GM19043 (cell line): ENCODE measurements around the gene FBXO41.

Experiments used
- ATAC-seq: cut with Tn5 transposase; IDR thresholded peaks from one replicate; pipeline ENCODE4 v1.9.1; 2021; ENCODE audit warnings: low read depth; ENCODE audit not compliant: unreplicated experiment

The FBXO41 gene

DNA sequence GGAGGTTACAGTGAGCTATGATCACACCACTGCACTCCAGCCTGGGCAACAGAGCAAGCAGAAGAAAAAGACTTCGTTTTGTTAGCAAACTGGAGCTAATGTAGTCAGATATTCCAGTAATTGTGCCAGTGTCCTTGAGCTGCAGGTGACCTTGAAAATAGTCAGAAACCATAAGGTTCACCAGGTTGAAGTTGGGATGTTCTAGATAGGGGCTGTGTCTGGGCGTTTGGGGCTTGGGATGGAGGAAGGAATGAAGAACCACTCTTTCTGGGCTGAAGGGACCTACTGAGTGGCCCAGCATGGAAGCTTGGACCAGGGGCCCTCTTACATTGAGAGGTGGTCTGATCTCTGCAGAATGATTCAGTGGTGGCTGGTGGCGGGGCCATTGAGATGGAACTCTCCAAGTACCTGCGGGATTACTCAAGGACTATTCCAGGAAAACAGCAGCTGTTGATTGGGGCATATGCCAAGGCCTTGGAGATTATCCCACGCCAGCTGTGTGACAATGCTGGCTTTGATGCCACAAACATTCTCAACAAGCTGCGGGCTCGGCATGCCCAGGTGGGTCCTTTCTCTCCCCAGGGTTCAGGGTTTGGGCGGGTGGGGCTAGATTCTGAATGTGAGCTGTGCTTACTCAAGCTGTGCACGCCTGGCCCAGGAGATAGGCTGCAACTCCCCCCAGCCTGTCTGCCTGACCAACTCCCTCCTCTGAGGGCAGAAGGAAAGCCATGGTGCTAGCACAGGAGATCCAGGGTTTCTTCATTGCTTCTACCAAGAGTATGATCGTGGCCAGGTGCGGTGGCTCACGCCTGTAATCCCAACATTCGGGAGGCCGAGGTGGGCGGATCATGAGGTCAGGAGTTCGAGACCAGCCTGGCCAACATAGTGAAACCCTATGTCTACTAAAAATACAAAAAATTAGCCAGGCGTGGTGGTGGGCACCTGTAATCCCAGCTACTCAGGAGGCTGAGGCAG, 33.1 kb downstream of the FBXO41 start:
- no peak for ATAC-seq

GRCh38 chr2:73249636-73250035, 34.6 kb downstream of the FBXO41 start:
- no peak for ATAC-seq

DNA sequence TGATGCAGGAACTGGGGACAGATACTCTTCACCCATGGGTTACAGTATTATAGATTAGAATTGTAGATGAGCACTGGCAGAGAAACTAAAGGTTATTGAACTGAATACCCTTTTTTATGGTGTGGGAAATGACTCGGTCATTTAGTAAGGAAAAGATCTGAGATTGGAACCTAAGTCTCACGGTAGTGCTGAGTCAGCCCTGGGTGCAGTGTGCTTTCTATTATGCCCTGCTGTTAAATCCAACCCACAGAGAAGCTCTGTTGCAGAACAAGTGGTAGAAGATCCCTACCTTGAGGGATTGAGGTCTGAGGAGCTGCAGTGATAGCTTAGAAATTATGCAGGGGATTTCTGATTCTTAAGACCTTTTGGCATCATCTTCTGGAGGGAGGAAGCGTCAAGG, 37.4 kb downstream of the FBXO41 start:
- ATAC-seq: no peak

DNA sequence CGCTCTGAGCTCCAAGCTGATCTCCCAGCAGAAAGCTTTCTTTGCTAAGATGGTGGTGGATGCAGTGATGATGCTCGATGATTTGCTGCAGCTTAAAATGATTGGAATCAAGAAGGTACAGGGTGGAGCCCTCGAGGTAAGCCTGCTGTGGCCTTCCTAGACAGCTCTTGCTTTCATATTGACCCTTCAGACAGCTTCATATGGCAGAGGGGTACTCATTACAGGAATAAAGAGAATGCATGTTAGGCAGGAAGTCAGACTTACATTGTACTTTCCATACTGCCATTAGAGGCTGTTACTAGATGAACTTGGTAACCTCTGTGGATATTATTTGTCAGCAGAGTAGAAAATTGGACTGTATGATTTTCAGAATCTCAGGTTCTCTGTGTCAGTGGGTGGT, 39.7 kb downstream of the FBXO41 start:
- no peak for ATAC-seq

DNA sequence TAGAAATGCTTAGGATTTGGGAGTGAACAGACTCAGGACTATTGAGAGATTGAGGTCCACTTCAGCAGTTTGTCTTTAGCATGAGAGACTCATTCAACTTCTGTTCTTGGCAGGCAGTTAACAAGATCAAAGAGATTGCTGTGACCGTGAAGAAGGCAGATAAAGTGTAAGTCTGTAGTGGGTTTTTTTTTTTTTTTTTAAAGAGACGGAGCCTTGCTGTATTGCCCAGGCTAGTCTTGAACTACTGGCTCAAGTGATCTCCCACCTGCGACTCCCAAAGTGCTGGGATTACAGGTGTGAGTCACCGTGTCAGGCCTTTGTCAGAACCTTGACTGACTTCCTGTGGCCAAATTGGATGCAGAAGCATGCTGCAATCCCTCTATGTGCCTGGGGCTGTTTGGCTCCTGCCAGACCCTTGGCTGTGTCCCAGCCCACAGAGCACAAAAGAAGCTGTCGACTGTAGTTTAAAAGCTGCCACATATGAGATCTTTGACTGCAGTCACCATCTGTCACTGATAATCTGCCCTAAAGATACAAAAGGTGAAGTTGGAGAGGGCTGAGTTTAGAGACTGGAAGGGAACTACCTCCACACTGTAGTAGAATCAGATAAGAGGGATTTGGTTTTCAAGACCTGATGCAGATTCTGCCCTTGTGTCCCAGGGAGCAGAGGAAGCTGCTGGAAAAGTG, 40.3 kb downstream of the FBXO41 start:
- no peak for ATAC-seq

- no peak for ATAC-seq
Measured at GRCh38 chr2:73239776-73240175, 44.5 kb downstream of the FBXO41 start.

GRCh38 chr2:73238976-73239375, 45.3 kb downstream of the FBXO41 start:
- ATAC-seq: no peak

DNA sequence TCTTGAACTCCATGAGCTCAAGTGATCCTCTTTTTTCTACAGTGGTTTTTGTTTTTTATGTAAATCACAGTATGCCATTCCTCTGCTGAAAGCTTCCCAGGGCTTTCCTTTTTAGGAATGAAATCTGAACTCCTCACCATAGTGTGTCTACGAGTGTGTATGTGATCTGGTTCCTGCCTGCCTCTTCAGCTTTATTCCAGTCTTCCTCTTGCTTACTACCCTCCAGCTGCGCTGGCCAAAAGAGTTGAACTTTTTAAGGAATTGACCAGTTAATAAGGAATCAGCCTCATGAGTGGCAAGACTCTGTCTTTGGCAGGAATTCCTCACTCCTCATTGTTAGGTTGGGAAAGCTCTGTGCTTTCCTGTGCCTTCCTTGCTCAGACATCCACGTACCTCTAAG, 46.1 kb downstream of the FBXO41 start:
- ATAC-seq: no peak

GRCh38 chr2:73237168-73237567, 47.1 kb downstream of the FBXO41 start:
- ATAC-seq: no peak

- ATAC-seq: no peak
Measured at GRCh38 chr2:73235315-73236028, 48.8 kb downstream of the FBXO41 start.

DNA sequence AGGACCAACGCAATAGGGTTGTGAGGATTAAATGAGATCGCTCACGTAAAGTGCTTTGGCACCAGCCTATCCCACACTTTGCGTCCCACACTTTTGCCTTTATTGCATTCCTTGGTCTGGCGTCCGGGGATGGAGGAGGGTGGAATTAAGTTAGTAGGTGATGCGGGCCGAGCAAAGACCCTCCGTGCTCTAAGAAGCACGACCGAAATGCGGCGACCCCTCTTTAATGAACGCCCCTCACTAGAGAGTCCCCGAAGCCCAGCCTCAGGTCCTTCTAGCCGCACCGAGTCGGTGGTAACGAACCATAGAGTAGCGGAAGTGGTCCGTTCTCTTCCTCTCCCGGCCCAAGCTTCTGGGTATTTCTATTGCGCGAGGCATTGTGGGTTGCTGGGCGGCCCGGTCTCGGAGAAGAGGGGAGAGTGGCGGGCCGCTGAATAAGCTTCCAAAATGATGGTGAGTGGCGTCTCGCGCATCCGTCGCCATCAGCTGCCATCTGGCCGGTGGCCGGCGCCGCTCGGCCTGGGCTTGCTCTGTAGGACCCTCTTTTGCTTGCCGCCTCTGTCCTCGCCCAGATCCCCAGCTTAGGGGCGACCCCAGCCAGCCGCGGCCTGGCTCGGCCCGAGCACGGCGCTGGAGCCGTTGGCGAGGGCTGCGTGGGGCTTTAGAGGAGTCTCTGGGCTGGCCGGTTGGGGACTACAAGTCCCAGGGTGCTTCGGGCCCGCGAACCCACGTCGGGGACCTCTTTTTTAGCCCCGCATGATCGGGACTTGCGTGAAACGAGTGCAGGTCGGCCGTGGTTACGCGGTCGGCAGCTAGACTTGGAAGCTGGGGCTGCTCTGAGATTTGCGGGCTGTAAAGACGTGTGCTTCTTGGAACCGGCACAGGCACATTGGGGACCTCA, 50.1 kb downstream of the FBXO41 start, which contains the start of gene CCT7:
Gene CCT7, plus strand, starts transcription at position 377 of the 901 bp plus-strand sequence. Its CDS starts 71 bp downstream, at position 448.
- ATAC-seq: peak; percentile 47

- peak; percentile 91 for ATAC-seq
Measured at GRCh38 chr2:73233154-73233931, 50.9 kb downstream of the FBXO41 start, which contains the start of gene PRADC1. Gene PRADC1, minus strand, starts transcription at chr2:73233239. Its CDS starts 79 bp downstream, at chr2:73233160.

- no peak for ATAC-seq
Measured at GRCh38 chr2:73232403-73233153, 51.7 kb downstream of the FBXO41 start.

GRCh38 chr2:73228631-73229030, 55.6 kb downstream of the FBXO41 start:
- no peak for ATAC-seq

DNA sequence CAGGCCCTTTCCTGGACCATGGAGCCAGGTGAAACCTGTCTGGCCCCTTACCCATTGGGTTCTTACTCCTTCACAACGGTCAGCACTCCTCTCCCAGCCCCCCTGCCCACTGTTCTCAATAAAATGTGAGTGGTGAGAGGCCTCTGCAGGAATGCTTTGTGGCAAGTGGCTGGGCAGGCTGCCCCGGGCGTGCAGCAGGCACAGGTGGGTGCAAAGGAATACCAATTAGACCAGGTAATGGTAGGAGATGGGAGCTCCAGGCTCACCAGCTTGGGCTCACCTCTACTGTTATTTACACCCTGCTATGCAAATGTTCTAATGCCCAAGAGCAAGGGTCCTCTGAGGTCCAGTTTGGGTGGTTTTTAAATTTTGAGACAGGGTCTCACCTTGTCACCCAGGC, 57.2 kb downstream of the FBXO41 start:
- ATAC-seq: no peak

DNA sequence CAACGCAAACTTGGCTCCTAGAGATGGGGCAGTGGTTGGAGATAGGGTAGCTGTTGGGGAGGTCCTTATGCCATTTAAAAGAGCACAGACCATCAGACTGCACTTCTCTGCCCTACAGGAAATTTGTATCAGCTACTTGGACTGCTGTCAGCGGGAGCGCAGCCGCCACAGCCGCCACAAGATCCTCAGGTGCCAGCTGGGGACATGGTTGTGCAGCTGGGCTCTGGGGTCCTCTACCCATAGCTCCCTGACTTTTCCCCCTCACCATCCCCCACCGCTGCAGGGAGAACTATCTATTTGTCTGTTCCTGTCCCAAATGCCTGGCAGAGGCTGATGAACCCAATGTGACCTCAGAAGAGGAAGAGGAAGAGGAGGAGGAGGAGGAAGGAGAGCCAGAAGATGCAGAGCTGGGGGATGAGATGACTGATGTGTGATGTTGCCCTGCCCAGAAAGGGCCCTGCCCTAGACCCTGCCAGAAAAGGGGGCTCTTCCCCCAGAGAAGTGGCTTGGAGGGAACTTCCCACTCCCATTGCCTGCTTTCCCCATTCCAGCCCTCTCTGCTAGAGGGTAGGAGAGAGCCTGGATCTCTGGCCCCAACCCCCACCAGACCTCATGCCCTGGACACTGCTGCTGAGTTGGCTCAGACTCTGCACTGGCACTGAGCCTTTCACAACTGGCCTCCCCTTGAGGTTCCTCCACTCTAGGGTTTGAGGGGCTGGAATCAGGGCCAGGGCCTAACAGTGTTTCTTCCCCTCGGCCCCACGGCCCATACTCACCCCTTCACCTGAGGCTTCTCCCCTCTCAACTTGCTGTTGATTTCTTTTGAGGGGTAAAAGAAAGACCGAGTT, 58.5 kb downstream of the FBXO41 start:
- no peak for ATAC-seq

DNA sequence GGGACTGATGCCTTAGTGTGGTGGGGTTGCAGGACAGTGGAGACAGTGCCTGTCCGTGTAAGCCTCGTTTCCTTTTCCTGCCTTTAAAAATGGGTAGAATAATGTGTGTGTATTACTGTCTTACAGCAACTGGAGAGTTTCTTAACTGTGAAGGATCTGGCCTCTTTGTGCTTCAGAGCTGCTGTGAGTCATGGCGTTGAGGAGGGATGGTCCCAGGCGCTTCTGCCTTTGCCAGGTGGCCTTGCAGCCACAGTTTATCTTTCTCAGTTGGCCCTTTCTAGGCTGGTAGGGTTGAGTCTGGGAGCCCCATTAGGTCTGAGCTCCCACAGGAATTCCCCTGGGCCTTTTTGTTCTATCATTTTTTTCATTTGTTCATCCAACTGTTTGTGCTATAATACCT, 60.5 kb downstream of the FBXO41 start:
- ATAC-seq: no peak

- ATAC-seq: no peak
Measured at GRCh38 chr2:73218298-73218697, 66.0 kb downstream of the FBXO41 start.
